ENCODE results near the gene AMN1. TPM values are rescaled to one million over a fixed set of nuclear protein-coding genes. Genes with fewer than 3 reads are reported as not detected.

Gene AMN1
- total RNA-seq, 1 experiment from 2014 or later: 12.1 TPM

DNA sequence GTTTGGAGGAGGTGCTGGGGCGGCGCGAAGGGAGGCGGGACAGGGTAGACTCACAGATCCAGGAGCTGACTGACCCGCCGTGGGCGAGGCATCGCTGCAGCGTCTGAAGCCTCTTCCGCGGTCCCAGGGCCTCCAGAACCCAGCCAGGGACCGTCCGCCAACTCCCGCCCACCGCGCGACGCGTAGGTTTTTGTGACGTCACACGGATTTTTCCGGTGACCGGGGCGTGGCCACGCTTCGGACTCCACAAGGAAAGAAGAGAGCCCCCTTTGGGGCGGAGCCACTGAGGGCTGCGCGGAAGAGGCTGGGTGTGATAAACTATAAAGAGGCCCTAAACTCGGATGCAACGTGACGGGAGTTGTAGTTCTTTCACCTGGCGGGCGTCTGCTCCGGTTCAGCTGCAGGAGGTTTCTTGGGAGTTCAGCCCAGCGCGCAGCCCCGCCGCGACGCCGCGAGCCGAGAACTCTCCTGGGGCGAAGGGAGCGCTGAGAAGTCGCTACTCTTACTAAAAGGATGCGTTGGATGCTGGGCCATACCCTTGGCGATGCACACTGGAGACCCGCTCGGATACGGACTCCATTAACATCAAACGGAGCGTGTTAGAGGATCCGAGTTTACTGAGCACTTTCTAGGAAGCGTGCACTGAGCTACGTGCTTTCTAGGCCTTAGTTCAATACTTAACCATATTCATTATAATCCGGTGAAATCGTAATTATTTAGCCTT is at the start of gene AMN1 (continued):
- TF ChIP-seq, protein P1, sequence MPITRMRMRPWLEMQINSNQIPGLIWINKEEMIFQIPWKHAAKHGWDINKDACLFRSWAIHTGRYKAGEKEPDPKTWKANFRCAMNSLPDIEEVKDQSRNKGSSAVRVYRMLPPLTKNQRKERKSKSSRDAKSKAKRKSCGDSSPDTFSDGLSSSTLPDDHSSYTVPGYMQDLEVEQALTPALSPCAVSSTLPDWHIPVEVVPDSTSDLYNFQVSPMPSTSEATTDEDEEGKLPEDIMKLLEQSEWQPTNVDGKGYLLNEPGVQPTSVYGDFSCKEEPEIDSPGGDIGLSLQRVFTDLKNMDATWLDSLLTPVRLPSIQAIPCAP (CRISPR knock-in tag; IDR thresholded peaks at IDR 0.05): no peak
- TF ChIP-seq SP1 (CRISPR knock-in tag; conservative IDR thresholded peaks at IDR 0.05) (peak; percentile 93), FOXP4 (CRISPR knock-in tag; IDR thresholded peaks at IDR 0.05) (peak; percentile 72)

DNA sequence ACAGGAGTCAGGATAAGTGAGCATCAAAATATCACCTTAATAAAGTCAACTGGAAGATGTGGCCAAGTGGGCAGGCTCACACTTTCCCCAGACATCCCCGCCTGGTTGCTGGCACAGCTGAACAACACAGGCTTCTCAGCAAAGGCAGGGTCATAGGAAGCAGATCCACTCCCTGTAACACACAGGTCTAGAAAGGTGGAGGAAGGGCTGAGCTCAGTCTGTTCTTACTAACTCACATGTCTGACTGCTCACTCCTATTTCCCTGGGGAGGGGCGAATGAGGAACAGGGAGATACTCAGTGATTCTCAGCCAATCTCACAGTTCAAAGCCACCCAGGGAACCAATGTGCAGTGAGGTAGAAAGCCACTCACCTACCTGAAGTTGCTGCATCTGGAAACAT is 45.0 kb upstream of the AMN1 start:
- Mint-ChIP-seq H3K27ac (no peak overlapping the region), H3K4me3 (no peak overlapping the region), H3K36me3 (peaks cover 6% of the 10 kb centered on the region), H3K4me1 (peaks cover 11% of the 10 kb centered on the region), H3K27me3 (ENCODE audit: low read depth) (no peaks in the 10 kb centered on the region), H3K9me3 (peaks cover 13% of the 10 kb centered on the region)
- ChIA-PET POLR2A (no interaction called here), CTCF (interaction anchor here (1.5 to 1.8 kb wide), 2 partner anchors 17 to 40 kb away, joined by 4 to 6 read pairs; no protein-coding TSS in a partner anchor)
- ATAC-seq (no peak; the same call in 1 of the 2 replicates), DNase-seq (ENCODE audit: low spot score) (no peak)
- TF ChIP-seq MXD4 (CRISPR knock-in tag; IDR thresholded peaks at IDR 0.05; ENCODE audit: borderline replicate concordance) (no peak), KAT7 (CRISPR knock-in tag; IDR thresholded peaks at IDR 0.05; ENCODE audit: borderline replicate concordance) (no peak), IRF2 (CRISPR knock-in tag; IDR thresholded peaks at IDR 0.05; ENCODE audit: borderline replicate concordance, low read depth) (no peak), ELF4 (CRISPR knock-in tag; IDR thresholded peaks at IDR 0.05; ENCODE audit: low read depth) (no peak), SOX15 (CRISPR knock-in tag; IDR thresholded peaks at IDR 0.05) (no peak), CTCF (IDR thresholded peaks at IDR 0.05) (no peak), USF2 (CRISPR knock-in tag; IDR thresholded peaks at IDR 0.05) (no peak), NR3C1 (CRISPR knock-in tag; conservative IDR thresholded peaks at IDR 0.05; ENCODE audit: low read depth) (no peak), OVOL2 (CRISPR knock-in tag; IDR thresholded peaks at IDR 0.05; ENCODE audit: borderline replicate concordance) (no peak), ZNF512 (CRISPR knock-in tag; IDR thresholded peaks at IDR 0.05; ENCODE audit: borderline replicate concordance) (no peak), ZNF263 (CRISPR knock-in tag; IDR thresholded peaks at IDR 0.05; ENCODE audit: low read depth) (no peak), GTF2I (CRISPR knock-in tag; conservative IDR thresholded peaks at IDR 0.05) (no peak), STAT6 (CRISPR knock-in tag; conservative IDR thresholded peaks at IDR 0.05; ENCODE audit: low read depth) (no peak)
- TF ChIP-seq, protein P2, sequence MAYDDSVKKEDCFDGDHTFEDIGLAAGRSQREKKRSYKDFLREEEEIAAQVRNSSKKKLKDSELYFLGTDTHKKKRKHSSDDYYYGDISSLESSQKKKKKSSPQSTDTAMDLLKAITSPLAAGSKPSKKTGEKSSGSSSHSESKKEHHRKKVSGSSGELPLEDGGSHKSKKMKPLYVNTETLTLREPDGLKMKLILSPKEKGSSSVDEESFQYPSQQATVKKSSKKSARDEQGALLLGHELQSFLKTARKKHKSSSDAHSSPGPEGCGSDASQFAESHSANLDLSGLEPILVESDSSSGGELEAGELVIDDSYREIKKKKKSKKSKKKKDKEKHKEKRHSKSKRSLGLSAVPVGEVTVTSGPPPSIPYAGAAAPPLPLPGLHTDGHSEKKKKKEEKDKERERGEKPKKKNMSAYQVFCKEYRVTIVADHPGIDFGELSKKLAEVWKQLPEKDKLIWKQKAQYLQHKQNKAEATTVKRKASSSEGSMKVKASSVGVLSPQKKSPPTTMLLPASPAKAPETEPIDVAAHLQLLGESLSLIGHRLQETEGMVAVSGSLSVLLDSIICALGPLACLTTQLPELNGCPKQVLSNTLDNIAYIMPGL (CRISPR knock-in tag; IDR thresholded peaks at IDR 0.05): no peak
- TF ChIP-seq, protein P3, sequence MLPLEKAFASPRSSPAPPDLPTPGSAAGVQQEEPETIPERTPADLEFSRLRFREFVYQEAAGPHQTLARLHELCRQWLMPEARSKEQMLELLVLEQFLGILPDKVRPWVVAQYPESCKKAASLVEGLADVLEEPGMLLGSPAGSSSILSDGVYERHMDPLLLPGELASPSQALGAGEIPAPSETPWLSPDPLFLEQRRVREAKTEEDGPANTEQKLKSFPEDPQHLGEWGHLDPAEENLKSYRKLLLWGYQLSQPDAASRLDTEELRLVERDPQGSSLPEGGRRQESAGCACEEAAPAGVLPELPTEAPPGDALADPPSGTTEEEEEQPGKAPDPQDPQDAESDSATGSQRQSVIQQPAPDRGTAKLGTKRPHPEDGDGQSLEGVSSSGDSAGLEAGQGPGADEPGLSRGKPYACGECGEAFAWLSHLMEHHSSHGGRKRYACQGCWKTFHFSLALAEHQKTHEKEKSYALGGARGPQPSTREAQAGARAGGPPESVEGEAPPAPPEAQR (CRISPR knock-in tag; IDR thresholded peaks at IDR 0.05): no peak
- TF ChIP-seq, protein P4, sequence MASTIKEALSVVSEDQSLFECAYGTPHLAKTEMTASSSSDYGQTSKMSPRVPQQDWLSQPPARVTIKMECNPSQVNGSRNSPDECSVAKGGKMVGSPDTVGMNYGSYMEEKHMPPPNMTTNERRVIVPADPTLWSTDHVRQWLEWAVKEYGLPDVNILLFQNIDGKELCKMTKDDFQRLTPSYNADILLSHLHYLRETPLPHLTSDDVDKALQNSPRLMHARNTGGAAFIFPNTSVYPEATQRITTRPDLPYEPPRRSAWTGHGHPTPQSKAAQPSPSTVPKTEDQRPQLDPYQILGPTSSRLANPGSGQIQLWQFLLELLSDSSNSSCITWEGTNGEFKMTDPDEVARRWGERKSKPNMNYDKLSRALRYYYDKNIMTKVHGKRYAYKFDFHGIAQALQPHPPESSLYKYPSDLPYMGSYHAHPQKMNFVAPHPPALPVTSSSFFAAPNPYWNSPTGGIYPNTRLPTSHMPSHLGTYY (CRISPR knock-in tag; IDR thresholded peaks at IDR 0.05): no peak
